Measurements from ENCODE around the gene KISS1R. TPM values are rescaled to one million over a fixed set of nuclear protein-coding genes. Genes with fewer than 3 reads are reported as not detected.
A peak's percentile ranks its signal among the peaks of the same experiment; 100 is the strongest.

Gene KISS1R
- total RNA-seq, 1 experiment from 2014 or later, result 1.4 TPM

GRCh38 chr19:929891-930258 is 12.7 kb downstream of the KISS1R start:
- H3K27me3 ChIP-seq (ENCODE audit: control insufficient read depth, insufficient read depth, low read length), result no peaks in the 10 kb centered on the region
- H3K36me3 ChIP-seq (replicated peaks; ENCODE audit: control insufficient read depth, insufficient read depth, low read length), result peaks cover 4% of the 10 kb centered on the region
- DNase-seq, result no peak
- H3K4me3 ChIP-seq (ENCODE audit: insufficient read depth, low read depth, low read length), result no peak overlapping the region

GRCh38 chr19:931860-932647 is 14.9 kb downstream of the KISS1R start:
- Histone ChIP-seq H3K27me3 (ENCODE audit: control insufficient read depth, insufficient read depth, low read length) (no peaks in the 10 kb centered on the region), H3K4me3 (ENCODE audit: insufficient read depth, low read depth, low read length) (no peak overlapping the region), H3K36me3 (replicated peaks; ENCODE audit: control insufficient read depth, insufficient read depth, low read length) (peaks cover 4% of the 10 kb centered on the region)
- DNase-seq, result no peak

DNA sequence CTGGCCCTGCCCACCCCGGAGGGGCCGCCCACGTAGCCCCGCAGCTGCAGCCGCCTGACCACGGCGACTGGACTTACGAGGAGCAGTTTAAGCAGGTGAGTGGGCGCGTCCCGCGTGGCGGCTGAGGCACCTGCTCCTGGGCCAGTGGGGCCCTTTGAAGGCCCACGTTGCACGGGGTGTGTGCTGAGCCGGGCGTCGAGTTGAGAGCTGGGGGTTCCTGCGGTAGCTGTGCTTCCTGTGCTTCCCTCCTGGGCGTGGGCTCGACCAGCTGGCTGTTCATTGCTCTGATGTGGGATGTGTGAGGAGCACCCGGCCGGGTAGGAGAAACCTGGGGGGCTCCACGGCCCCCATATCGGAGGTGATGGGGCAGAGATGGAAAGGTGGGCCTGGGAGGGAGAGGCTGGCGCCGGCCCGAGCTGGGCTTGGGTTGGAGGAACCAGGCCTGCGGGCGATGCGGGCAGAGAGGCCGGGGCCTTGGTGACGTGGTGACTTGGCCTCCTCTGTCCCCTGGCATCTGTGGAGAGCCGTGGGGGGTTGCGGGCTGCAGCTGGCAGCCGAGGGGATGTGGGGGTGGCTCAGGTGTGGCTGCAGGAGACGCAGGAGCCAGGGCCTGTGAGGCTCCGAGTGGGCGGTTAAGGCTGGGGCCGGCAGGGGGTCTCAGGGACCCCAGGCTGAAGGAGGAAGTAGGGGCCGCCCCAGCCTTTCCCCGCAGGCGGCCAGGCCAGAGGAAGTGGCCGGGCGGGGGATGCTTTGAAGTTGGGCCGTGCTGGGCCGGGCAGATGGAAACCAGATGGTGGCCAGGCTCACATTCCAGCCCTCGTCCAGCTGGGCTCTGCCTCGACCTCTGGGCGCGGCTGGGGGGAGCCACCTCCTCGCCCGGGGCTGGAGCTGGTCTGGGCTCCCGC is 15.8 kb downstream of the KISS1R start:
- Histone ChIP-seq H3K36me3 (replicated peaks; ENCODE audit: control insufficient read depth, insufficient read depth, low read length) (peaks cover 4% of the 10 kb centered on the region), H3K4me3 (ENCODE audit: insufficient read depth, low read depth, low read length) (no peak overlapping the region), H3K27me3 (ENCODE audit: control insufficient read depth, insufficient read depth, low read length) (no peaks in the 10 kb centered on the region)
- DNase-seq, result peak; percentile 91

GRCh38 chr19:933553-933882 is 16.4 kb downstream of the KISS1R start:
- no peak for DNase-seq
- H3K27me3 ChIP-seq (ENCODE audit: control insufficient read depth, insufficient read depth, low read length), result no peaks in the 10 kb centered on the region
- peaks cover 6% of the 10 kb centered on the region for H3K36me3 ChIP-seq (replicated peaks; ENCODE audit: control insufficient read depth, insufficient read depth, low read length)
- no peak overlapping the region for H3K4me3 ChIP-seq (ENCODE audit: insufficient read depth, low read depth, low read length)

DNA sequence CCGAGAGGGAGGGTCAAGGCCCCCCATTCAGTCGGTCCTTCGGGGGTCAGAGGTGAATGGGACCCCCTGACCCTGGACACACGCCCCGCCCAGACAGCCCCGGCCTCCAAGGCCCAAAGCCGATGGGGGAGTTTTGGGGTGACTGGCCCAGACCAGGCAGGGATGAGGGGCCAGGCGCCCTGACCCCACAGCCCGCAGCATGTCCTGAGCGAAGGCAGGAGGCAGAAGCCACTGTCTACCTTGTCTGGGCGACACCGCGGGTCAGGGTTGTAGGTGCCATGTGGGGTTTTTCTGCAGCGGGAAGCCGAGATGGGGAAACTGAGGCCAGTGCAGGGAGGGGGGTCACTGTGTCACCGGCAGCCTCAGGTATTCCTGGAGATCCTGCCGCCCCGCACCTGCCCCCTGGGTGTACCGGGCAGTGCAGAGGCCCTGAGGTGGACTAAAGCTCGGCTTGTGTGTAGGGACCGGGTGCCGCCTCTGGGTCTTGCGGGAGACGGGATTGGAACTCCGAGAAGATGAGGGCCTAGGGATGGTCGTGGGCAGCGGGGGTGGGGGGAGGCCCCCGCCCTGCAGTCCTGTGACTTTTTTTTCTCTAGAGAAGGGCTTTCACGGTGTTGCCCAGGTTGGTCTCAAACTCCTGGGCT is 17.2 kb downstream of the KISS1R start:
- peaks cover 6% of the 10 kb centered on the region for H3K36me3 ChIP-seq (replicated peaks; ENCODE audit: control insufficient read depth, insufficient read depth, low read length)
- H3K27me3 ChIP-seq (ENCODE audit: control insufficient read depth, insufficient read depth, low read length), result no peaks in the 10 kb centered on the region
- H3K4me3 ChIP-seq (ENCODE audit: insufficient read depth, low read depth, low read length), result no peak overlapping the region
- no peak for DNase-seq

DNA sequence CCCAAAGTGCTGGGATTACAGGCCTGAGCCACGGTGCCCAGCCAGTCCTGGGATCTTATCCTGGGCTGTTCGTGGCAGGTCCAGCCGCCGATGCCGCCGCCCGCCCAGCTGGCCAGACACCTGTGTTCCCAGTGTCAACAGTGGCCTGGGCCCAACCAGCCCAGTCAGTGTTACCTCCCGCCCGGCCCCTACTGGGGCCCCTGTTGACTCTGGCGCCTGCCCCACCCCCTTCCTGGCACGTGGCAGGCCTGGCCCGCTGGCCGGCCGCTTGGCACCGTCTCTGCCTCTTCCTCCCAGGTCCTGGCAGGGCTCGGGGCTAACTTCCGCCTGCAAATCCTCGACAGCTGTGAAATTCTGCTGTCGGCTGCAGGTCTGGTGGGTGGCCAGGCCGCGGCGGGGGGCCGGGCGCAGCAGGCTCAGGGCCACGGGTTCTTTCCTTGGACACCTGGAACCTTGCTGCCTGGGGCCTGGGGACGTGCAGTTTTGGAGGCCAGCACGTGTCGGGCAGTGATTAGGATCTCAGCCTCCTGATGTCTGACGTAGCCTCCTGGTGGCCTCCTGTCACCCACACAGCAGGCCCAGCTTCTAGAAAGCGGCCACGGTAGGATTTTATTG is 17.8 kb downstream of the KISS1R start:
- peaks cover 6% of the 10 kb centered on the region for H3K36me3 ChIP-seq (replicated peaks; ENCODE audit: control insufficient read depth, insufficient read depth, low read length)
- H3K27me3 ChIP-seq (ENCODE audit: control insufficient read depth, insufficient read depth, low read length), result no peaks in the 10 kb centered on the region
- DNase-seq, result no peak
- no peak overlapping the region for H3K4me3 ChIP-seq (ENCODE audit: insufficient read depth, low read depth, low read length)

DNA sequence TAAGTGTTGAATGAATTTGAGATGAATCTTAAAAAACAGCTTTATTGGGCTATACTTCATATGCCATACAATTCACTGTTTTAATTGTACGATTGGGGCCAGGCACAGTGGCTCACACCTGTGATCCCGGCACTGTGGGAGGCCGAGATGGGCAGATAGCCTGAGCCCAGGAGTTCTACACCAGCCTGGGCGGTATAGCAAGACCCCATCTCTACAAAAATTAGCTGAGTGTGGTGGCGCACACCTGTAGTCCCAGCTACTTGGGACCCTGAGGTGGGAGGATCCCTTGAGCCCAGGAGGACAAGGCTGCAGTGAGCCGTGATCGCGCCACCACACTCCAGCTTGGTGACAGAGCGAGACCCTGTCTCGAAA is 19.0 kb downstream of the KISS1R start:
- no peaks in the 10 kb centered on the region for H3K27me3 ChIP-seq (ENCODE audit: control insufficient read depth, insufficient read depth, low read length)
- no peak for DNase-seq
- H3K36me3 ChIP-seq (replicated peaks; ENCODE audit: control insufficient read depth, insufficient read depth, low read length), result peaks cover 5% of the 10 kb centered on the region
- H3K4me3 ChIP-seq (ENCODE audit: insufficient read depth, low read depth, low read length), result no peak overlapping the region

- no peak for DNase-seq
- no peak overlapping the region for H3K4me3 ChIP-seq (ENCODE audit: insufficient read depth, low read depth, low read length)
- H3K27me3 ChIP-seq (ENCODE audit: control insufficient read depth, insufficient read depth, low read length), result no peaks in the 10 kb centered on the region
- H3K36me3 ChIP-seq (replicated peaks; ENCODE audit: control insufficient read depth, insufficient read depth, low read length), result peaks cover 5% of the 10 kb centered on the region
Observed at GRCh38 chr19:937259-937694, 20.1 kb downstream of the KISS1R start.

DNA sequence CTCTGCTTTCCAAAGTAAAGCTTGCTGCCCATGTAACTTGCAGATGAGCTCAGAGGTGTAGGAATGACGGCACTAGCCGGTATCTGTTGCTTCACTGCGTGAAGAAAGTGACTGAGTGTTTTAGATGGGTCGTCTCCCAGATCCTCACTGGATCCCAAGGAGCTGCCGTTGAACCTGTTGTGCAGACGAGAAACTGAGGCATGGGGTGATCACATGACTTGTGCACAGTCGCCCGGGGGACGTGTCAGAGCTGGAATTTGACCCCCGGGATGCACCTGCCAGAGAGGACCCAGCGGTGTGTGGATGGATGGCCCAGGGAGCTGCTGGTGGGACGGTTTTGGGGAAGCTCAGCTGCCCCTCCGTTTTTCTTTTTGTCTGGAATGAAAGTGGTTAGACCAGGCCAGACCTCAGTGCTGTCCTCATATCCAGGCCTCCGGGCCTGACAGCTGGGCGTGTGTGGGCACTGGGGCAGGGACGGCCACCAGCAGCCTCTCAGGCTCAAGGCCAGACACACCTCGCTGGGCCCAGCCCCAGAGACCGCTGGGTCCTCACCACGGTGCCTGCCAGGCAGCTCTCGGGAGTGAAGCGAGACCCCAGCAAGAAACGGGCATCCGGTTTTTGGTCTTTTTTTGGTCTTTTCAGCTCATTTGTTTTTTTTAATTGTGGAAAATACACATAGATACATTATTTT is 21.2 kb downstream of the KISS1R start:
- no peak overlapping the region for H3K4me3 ChIP-seq (ENCODE audit: insufficient read depth, low read depth, low read length)
- H3K36me3 ChIP-seq (replicated peaks; ENCODE audit: control insufficient read depth, insufficient read depth, low read length), result peaks cover 6% of the 10 kb centered on the region
- no peaks in the 10 kb centered on the region for H3K27me3 ChIP-seq (ENCODE audit: control insufficient read depth, insufficient read depth, low read length)
- no peak for DNase-seq

- no peak overlapping the region for H3K4me3 ChIP-seq (ENCODE audit: insufficient read depth, low read depth, low read length)
- peaks cover 6% of the 10 kb centered on the region for H3K36me3 ChIP-seq (replicated peaks; ENCODE audit: control insufficient read depth, insufficient read depth, low read length)
- no peaks in the 10 kb centered on the region for H3K27me3 ChIP-seq (ENCODE audit: control insufficient read depth, insufficient read depth, low read length)
- DNase-seq, result no peak
Observed at GRCh38 chr19:939439-939838, 22.3 kb downstream of the KISS1R start.

DNA sequence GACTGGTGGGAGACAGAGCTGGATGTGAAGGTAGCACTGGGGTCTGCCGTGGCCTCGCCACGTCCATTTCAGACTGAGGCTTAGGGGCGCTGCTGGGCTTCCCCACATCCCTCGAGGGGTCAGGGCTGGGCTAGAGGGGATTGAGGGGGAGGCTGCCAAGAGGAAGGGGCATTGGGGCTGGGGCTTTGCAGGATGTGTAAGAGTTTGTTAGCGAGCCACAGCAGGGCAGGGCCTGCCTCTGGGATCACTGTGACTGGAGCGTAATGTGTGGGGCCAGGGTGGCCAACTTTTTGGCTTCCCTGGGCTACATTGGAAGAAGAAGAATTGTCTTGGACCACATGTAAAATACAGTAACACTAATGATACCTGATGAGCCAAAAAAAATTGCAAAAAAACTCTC is 22.8 kb downstream of the KISS1R start:
- Histone ChIP-seq H3K36me3 (replicated peaks; ENCODE audit: control insufficient read depth, insufficient read depth, low read length) (peaks cover 6% of the 10 kb centered on the region), H3K27me3 (ENCODE audit: control insufficient read depth, insufficient read depth, low read length) (no peaks in the 10 kb centered on the region), H3K4me3 (ENCODE audit: insufficient read depth, low read depth, low read length) (no peak overlapping the region)
- DNase-seq, result no peak

- Histone ChIP-seq H3K4me3 (ENCODE audit: insufficient read depth, low read depth, low read length) (no peak overlapping the region), H3K36me3 (replicated peaks; ENCODE audit: control insufficient read depth, insufficient read depth, low read length) (peaks cover 6% of the 10 kb centered on the region), H3K27me3 (ENCODE audit: control insufficient read depth, insufficient read depth, low read length) (no peaks in the 10 kb centered on the region)
- DNase-seq, result no peak
Observed at GRCh38 chr19:940591-941291, 23.6 kb downstream of the KISS1R start.

- H3K36me3 ChIP-seq (replicated peaks; ENCODE audit: control insufficient read depth, insufficient read depth, low read length), result peaks cover 6% of the 10 kb centered on the region
- H3K4me3 ChIP-seq (ENCODE audit: insufficient read depth, low read depth, low read length), result no peak overlapping the region
- no peaks in the 10 kb centered on the region for H3K27me3 ChIP-seq (ENCODE audit: control insufficient read depth, insufficient read depth, low read length)
- no peak for DNase-seq
Observed at GRCh38 chr19:941292-942132, 24.4 kb downstream of the KISS1R start.
